Cardiac septum (tissue), 1 donor: Measurements from ENCODE around the gene NRG2. TPM values are rescaled to one million over a fixed set of nuclear protein-coding genes. Genes with fewer than 3 reads are reported as not detected.
A peak's percentile ranks its signal among the peaks of the same experiment; 100 is the strongest.

Experiments used
- DNase-seq: peaks from one replicate; pipeline ENCODE4 v3.0.0-alpha.2; 2020; ENCODE audit warnings: low spot score
- intact Hi-C: fragments of 100-400 bp; cut with DNase I; formaldehyde crosslinking; loops from one replicate; pipeline ENCODE4 v1.14.0; 2022
- total RNA-seq: library from RNA; stranded (reverse); fragmentation: NEBNext Ultra II Directional; extraction: Animal tissue kit (Norgen Biotek cat#: 25700); gene quantifications from one replicate; pipeline ENCODE4 v1.2.1, GENCODE V29; 2021
- donor health status: DM: no; HTN: no; CAD: no.

Gene NRG2
- total RNA-seq, 1 donor from 2014 or later: 5.1 TPM

- intact Hi-C loops: no loop called here
- no peak for DNase-seq
These were observed 118.5 kb downstream of the NRG2 start for GRCh38 chr5:139924294-139925215.

GRCh38 chr5:139919308-139919707 lies 123.8 kb downstream of the NRG2 start:
- intact Hi-C loops: no loop called here
- DNase-seq: no peak

- intact Hi-C loops: no loop called here
- no peak for DNase-seq
These were observed 127.3 kb downstream of the NRG2 start for GRCh38 chr5:139915834-139916233.

- DNase-seq: no peak
- intact Hi-C loops: no loop called here
These were observed 127.8 kb downstream of the NRG2 start for GRCh38 chr5:139915266-139915665.

- intact Hi-C loops: no loop called here
- no peak for DNase-seq
These were observed 128.8 kb downstream of the NRG2 start for GRCh38 chr5:139914218-139914807.

GRCh38 chr5:139912804-139913203 lies 130.3 kb downstream of the NRG2 start:
- no peak for DNase-seq
- intact Hi-C loops: no loop called here

GRCh38 chr5:139912158-139912557 lies 130.9 kb downstream of the NRG2 start:
- intact Hi-C loops: no loop called here
- no peak for DNase-seq

GRCh38 chr5:139911425-139912120 lies 131.5 kb downstream of the NRG2 start:
- no peak for DNase-seq

GRCh38 chr5:139910901-139911300 lies 132.2 kb downstream of the NRG2 start:
- intact Hi-C loops: no loop called here
- no peak for DNase-seq

More at GRCh38 chr5:139911425-139912120, 131.5 kb downstream of the NRG2 start:
- intact Hi-C loops: no loop called here

- intact Hi-C loops: no loop called here
- DNase-seq: no peak
These were observed 133.1 kb downstream of the NRG2 start for GRCh38 chr5:139910036-139910435.

GRCh38 chr5:139908749-139909148 lies 134.3 kb downstream of the NRG2 start:
- intact Hi-C loops: no loop called here
- DNase-seq: no peak

- no peak for DNase-seq
- intact Hi-C loops: no loop called here
These were observed 136.4 kb downstream of the NRG2 start for GRCh38 chr5:139906661-139907060.

- DNase-seq: no peak
- intact Hi-C loops: no loop called here
These were observed 138.1 kb downstream of the NRG2 start for GRCh38 chr5:139904816-139905661.

GRCh38 chr5:139904566-139904815 lies 138.6 kb downstream of the NRG2 start:
- intact Hi-C loops: no loop called here
- no peak for DNase-seq

GRCh38 chr5:139903795-139904565 lies 139.1 kb downstream of the NRG2 start:
- intact Hi-C loops: no loop called here
- no peak for DNase-seq

GRCh38 chr5:139903450-139903794 lies 139.7 kb downstream of the NRG2 start:
- intact Hi-C loops: no loop called here
- DNase-seq: no peak

GRCh38 chr5:139901986-139902385 lies 141.1 kb downstream of the NRG2 start:
- intact Hi-C loops: no loop called here

GRCh38 chr5:139901251-139901575 lies 141.9 kb downstream of the NRG2 start:
- intact Hi-C loops: no loop called here
- no peak for DNase-seq

More at GRCh38 chr5:139901986-139902385, 141.1 kb downstream of the NRG2 start:
- no peak for DNase-seq

GRCh38 chr5:139900546-139901250 lies 142.4 kb downstream of the NRG2 start:
- intact Hi-C loops: no loop called here
- DNase-seq: peak; percentile 68
